ENCODE data around the gene ZNF593OS.

The ZNF593OS gene

GRCh38 chr1:26182383-26182696 is 10.7 kb upstream of the ZNF593OS start:
- no peak for DNase-seq

GRCh38 chr1:26181586-26182382 is 10.2 kb upstream of the ZNF593OS start:
- DNase-seq, result no peak

- no peak for DNase-seq
Measured at GRCh38 chr1:26180010-26180506, 8.4 kb upstream of the ZNF593OS start.

- no peak for DNase-seq
Measured at GRCh38 chr1:26177182-26177684, 5.6 kb upstream of the ZNF593OS start, which contains the start of gene CNKSR1. TSS of gene CNKSR1 (plus strand) at chr1:26177491. CDS start at chr1:26177548, 57 bp downstream.

- no peak for DNase-seq
Measured at GRCh38 chr1:26175346-26175745, 3.7 kb upstream of the ZNF593OS start.

- DNase-seq, result no peak
Measured at GRCh38 chr1:26170472-26170821, 1.2 kb downstream of the ZNF593OS start.

- DNase-seq, result peak; percentile 86
Measured at GRCh38 chr1:26169669-26170471, 1.8 kb downstream of the ZNF593OS start, which contains the start of gene ZNF593. TSS of gene ZNF593 (plus strand) at chr1:26169908. CDS start at chr1:26169984, 76 bp downstream.

GRCh38 chr1:26169198-26169554 is 2.5 kb downstream of the ZNF593OS start:
- no peak for DNase-seq

GRCh38 chr1:26168410-26169197 is 3.0 kb downstream of the ZNF593OS start, which contains the start of gene C1orf232:
TSS of gene C1orf232 (minus strand) at chr1:26168963. CDS start at chr1:26168499, 464 bp downstream.
- no peak for DNase-seq

GRCh38 chr1:26166719-26167281 is 4.8 kb downstream of the ZNF593OS start:
- DNase-seq, result no peak

GRCh38 chr1:26164861-26165842 is 6.5 kb downstream of the ZNF593OS start:
- DNase-seq, result no peak

- no peak for DNase-seq
Measured at GRCh38 chr1:26164036-26164860, 7.4 kb downstream of the ZNF593OS start.

- DNase-seq, result no peak
Measured at GRCh38 chr1:26163684-26164035, 8.0 kb downstream of the ZNF593OS start.

GRCh38 chr1:26162220-26162709 is 9.4 kb downstream of the ZNF593OS start:
- DNase-seq, result no peak

- DNase-seq, result peak; percentile 27
Measured at GRCh38 chr1:26161415-26162219, 10.0 kb downstream of the ZNF593OS start.

- no peak for DNase-seq
Measured at GRCh38 chr1:26160527-26161414, 10.9 kb downstream of the ZNF593OS start.

GRCh38 chr1:26159743-26160039 is 11.9 kb downstream of the ZNF593OS start:
- DNase-seq, result no peak

All from MV-4-11 (cell line).